Uterus (tissue), 2 donors: ENCODE measurements around the gene DKKL1.

Source experiments
- POLR2A ChIP-seq, 2 donors: fragments of 450-650 bp; IDR thresholded peaks; one replicate each; pipeline ENCODE4 v1.6.1; 2016; ENCODE audit warnings: antibody characterized with exemption in 2 of 2, mild to moderate bottlenecking in 1 of 2, moderate library complexity in 1 of 2
- TF ChIP-seq, protein P1 (sequence below), 4 experiments: fragments of 200-600 bp in 2 of 4; fragments of 450-650 bp in 2 of 4; sonication (generic) in 2 of 4; IDR thresholded peaks; one replicate each; pipeline ENCODE4 v1.5.1; 2016 to 2019; ENCODE audit warnings: antibody characterized with exemption in 4 of 4, mild to moderate bottlenecking in 2 of 4, moderate library complexity in 1 of 4

DNA sequence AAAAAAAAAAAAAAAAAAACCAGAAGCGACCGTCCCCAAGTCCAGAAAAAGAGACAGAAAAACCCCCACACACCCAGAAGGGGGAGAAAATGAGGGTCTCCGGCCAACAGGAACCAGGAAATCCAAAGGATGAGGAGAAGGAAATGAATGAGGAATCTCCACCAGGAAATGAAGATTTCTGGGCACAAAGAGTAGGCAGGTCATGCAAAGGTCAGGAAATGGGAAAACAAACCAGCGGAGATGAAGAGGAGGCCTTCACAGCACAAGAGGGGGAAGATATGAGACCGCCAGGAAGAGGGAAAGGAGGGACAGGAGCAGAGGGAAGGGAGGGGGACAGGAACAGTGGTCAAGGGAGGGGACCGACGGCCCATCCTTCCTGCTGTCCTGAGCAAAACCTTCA is 7.3 kb upstream of the DKKL1 start:
- TF ChIP-seq, protein P1, sequence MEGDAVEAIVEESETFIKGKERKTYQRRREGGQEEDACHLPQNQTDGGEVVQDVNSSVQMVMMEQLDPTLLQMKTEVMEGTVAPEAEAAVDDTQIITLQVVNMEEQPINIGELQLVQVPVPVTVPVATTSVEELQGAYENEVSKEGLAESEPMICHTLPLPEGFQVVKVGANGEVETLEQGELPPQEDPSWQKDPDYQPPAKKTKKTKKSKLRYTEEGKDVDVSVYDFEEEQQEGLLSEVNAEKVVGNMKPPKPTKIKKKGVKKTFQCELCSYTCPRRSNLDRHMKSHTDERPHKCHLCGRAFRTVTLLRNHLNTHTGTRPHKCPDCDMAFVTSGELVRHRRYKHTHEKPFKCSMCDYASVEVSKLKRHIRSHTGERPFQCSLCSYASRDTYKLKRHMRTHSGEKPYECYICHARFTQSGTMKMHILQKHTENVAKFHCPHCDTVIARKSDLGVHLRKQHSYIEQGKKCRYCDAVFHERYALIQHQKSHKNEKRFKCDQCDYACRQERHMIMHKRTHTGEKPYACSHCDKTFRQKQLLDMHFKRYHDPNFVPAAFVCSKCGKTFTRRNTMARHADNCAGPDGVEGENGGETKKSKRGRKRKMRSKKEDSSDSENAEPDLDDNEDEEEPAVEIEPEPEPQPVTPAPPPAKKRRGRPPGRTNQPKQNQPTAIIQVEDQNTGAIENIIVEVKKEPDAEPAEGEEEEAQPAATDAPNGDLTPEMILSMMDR (IDR thresholded peaks at IDR 0.05) = no peak
- no peak for TF ChIP-seq POLR2A (IDR thresholded peaks at IDR 0.05)
